GM12865 (cell line): ENCODE results near the gene ITPR2.
A peak's percentile ranks its signal among the peaks of the same experiment; 100 is the strongest.
"Not testable (repeated sequence)": the region's sequence is repeated elsewhere in the genome, so short reads cannot be mapped to it uniquely, and the experiment has no call there.

ENCODE experiments used
- DNase-seq: peaks from one replicate; pipeline ENCODE4 v3.0.0; 2010; ENCODE audit warnings: low read depth
- H3K4me3 ChIP-seq: 2 replicates; pipeline ENCODE4 v1.5.1; 2011; ENCODE audit warnings: mild to moderate bottlenecking, low read depth, low read length, control low read depth
- TF ChIP-seq, protein P1 (sequence below): IDR thresholded peaks from 2 replicates; pipeline ENCODE4 v1.5.1; 2011; ENCODE audit warnings: low read length, control low read depth, low read depth, inconsistent platforms; ENCODE audit not compliant: insufficient read depth; ENCODE audit errors: missing control alignments

Gene ITPR2

GRCh38 chr12:26443309-26443708 lies 389.7 kb downstream of the ITPR2 start:
- no peak for DNase-seq
- no peak overlapping the region for H3K4me3 ChIP-seq
- TF ChIP-seq, protein P1, sequence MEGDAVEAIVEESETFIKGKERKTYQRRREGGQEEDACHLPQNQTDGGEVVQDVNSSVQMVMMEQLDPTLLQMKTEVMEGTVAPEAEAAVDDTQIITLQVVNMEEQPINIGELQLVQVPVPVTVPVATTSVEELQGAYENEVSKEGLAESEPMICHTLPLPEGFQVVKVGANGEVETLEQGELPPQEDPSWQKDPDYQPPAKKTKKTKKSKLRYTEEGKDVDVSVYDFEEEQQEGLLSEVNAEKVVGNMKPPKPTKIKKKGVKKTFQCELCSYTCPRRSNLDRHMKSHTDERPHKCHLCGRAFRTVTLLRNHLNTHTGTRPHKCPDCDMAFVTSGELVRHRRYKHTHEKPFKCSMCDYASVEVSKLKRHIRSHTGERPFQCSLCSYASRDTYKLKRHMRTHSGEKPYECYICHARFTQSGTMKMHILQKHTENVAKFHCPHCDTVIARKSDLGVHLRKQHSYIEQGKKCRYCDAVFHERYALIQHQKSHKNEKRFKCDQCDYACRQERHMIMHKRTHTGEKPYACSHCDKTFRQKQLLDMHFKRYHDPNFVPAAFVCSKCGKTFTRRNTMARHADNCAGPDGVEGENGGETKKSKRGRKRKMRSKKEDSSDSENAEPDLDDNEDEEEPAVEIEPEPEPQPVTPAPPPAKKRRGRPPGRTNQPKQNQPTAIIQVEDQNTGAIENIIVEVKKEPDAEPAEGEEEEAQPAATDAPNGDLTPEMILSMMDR = no peak

DNA sequence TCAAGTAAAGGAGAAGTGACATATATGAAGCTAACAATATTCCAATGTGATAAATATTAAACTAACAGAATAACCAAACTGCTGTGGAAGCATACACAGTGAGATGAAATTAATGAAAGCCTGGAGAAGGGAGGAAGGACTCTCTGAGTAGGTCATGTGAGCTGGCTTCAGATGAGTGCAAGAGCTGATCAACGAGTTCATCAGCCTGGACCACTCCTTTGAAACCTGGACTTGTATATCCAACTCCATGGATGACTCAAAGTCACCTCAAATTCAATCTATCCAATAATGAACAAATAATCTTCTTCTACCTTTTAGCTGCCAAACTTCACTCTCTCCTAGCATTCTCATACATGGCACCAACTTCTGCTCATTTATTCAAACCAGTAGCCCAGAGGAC lies 391.6 kb downstream of the ITPR2 start:
- DNase-seq = no peak
- H3K4me3 ChIP-seq = no peak overlapping the region
- TF ChIP-seq, protein P1 = no peak

GRCh38 chr12:26435069-26435404 lies 398.0 kb downstream of the ITPR2 start:
- TF ChIP-seq, protein P1 = no peak
- no peak for DNase-seq

GRCh38 chr12:26434299-26435068 lies 398.5 kb downstream of the ITPR2 start:
- peak; percentile 67 for DNase-seq
- H3K4me3 ChIP-seq = no peak overlapping the region
- TF ChIP-seq, protein P1 = peak; percentile 70

More at GRCh38 chr12:26435069-26435404, 398.0 kb downstream of the ITPR2 start:
- H3K4me3 ChIP-seq = no peak overlapping the region

- not testable (repeated sequence) for DNase-seq, H3K4me3 ChIP-seq
Measured at GRCh38 chr12:26433701-26434100, 399.3 kb downstream of the ITPR2 start.

DNA sequence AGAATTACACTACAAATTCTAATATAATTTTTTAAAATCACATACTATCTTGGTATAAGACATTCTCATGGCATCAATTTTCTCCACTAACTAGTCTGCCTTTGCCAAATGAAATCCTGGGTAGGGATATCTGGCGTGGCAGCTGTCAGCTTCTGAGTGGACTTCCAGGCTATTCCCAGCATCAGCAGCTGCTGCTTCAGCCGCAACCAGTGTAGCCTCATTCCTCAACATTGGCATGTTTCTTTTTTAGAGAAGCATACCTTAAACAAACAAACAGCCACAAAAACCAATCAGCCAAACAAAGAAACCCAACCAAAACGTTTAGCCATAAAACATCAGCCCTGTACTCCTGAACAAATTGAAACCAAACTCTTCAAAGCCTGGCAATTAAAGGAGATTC lies 401.8 kb downstream of the ITPR2 start:
- H3K4me3 ChIP-seq = no peak overlapping the region
- DNase-seq = no peak
- TF ChIP-seq, protein P1 = no peak

GRCh38 chr12:26430596-26430995 lies 402.4 kb downstream of the ITPR2 start:
- not testable (repeated sequence) for DNase-seq, H3K4me3 ChIP-seq

GRCh38 chr12:26429070-26429691 lies 403.8 kb downstream of the ITPR2 start:
- no peak overlapping the region for H3K4me3 ChIP-seq
- TF ChIP-seq, protein P1 = no peak
- DNase-seq = no peak
